HG02840 (cell line): Measurements from ENCODE around the gene MAP1LC3B2.

Experiments
- ATAC-seq: cut with Tn5 transposase; IDR thresholded peaks from one replicate; pipeline ENCODE4 v1.9.1; 2021; ENCODE audit warnings: mild to moderate bottlenecking, moderate library complexity, moderate number of reproducible peaks; ENCODE audit not compliant: unreplicated experiment, low FRiP score

The MAP1LC3B2 gene

GRCh38 chr12:116591855-116592637 is 32.9 kb downstream of the MAP1LC3B2 start:
- no peak for ATAC-seq

- no peak for ATAC-seq
These were observed 33.5 kb downstream of the MAP1LC3B2 start for GRCh38 chr12:116592731-116593130.

- no peak for ATAC-seq
These were observed 35.3 kb downstream of the MAP1LC3B2 start for GRCh38 chr12:116594325-116595038.

GRCh38 chr12:116595186-116595585 is 36.0 kb downstream of the MAP1LC3B2 start:
- ATAC-seq, result no peak

DNA sequence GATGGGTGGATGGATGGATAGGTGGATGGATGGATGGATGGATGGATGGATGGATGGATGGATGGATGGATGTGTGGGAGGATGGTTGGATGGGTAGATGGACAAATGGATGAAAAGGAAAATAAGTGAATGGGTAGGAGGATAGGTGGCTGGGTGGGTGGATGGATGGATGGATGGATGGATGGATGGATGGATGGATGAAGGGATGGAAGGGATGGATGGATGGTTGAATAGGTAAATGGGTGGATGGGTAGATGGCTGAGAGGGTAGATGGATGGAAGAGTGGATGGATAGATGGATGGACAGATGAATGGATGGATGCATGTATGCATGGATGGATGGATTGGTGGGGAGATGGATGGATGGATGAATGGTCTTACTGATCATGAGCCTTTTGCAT is 36.5 kb downstream of the MAP1LC3B2 start:
- ATAC-seq, result no peak

DNA sequence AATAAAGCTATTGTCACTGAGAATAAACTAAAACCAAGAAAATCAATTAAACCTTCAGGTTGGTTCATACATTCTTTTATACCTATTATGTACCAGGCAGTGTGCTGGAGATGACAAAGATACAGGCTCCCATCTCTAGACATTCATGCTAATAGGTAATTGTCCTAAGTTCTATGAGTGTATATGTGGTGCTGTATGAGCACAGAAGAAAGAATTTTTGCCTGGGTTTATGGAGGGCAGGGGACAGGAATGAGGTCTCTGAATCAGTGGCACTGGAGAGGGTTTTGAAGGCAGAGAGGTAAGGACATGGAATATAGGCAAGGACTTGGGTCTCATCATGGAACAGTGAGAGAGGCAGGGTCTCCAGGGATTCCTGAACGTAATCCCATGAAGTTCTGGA is 38.7 kb downstream of the MAP1LC3B2 start:
- ATAC-seq, result no peak

DNA sequence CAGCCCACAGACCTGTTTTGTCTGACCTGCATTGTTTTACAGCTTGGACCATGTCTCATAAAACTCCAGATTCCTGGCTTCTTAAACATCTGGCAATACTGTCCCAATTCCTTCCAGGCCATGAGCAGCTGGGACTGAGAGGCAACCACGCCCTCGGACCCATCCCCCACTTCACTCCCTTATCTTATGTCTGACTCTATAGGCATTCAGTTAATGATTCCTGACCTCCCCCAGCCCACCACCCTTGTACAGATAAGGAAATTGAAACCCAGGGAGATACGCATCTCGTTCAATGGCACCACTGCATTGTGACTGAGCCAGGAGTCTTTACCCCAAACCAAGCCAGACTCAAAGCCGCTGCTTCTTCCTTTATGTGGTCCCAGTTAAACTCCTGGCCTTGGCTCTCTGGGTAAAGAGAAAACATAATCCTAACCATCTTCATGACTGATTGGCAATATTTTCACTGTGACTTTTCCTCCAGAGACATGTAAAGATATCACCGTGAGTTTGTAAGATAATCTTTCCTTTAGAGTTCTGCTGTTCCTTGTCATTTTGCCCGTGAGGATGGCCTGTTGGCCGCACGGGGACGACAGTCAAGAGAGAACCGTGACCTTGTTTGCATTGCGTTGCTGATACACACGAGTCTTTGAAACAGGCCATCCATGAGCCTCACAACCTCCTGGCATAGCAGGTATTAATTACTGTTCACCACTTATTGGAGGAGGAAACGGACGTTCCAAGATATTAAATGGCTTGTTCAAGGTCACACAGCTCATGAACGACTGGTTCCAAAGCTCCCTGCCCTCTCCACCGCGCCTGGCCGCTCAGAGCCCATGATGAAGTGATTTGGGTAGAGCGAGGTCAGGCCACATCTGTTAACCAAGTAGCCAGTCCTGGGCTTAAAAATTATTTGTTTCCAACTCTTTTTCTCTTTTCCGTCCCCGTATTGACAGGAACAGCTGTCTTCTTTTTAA is 39.4 kb downstream of the MAP1LC3B2 start:
- no peak for ATAC-seq

DNA sequence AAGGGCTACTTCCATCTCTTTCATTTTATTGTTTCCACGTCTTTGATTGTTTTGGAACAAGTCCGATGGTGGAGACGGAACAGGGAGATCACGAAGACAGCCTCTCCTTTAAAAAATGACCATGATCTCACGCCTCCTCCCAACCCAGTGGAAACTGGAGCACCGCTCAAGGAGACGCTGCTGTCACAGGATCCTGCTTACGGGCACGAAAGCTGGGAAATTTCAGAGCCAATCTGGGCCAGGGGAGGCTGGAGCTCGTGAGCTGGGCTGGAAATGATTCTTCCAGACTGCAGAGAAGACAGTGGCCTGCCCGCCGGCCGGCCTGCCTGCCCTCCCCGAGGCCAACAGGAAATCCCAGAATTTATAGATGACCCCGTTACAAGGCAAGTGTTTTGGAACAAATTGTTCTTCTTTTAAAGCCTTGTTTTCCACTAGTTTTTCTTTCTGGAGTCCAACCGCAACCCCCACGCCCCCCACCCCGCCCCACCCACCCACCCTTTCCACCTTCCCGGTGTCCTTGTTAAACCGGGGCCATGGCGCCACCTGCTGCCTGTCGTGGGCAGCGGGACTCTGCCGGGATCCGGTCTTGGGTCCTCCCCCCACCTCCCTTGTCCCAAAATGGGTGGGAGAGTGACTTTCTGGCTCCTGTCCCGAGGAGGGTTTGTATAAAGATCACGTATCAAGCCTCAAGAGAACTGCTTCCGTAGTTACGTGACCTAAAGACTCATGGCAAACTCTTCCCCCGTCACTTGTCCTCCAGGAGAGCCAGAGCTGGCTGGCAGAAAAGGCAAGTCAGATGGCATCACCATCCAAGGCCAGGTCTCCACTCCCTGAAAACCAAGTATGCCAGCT is 40.3 kb downstream of the MAP1LC3B2 start:
- ATAC-seq, result no peak

- no peak for ATAC-seq
These were observed 42.1 kb downstream of the MAP1LC3B2 start for GRCh38 chr12:116600959-116601918.

GRCh38 chr12:116601933-116602810 is 43.0 kb downstream of the MAP1LC3B2 start:
- ATAC-seq, result no peak

DNA sequence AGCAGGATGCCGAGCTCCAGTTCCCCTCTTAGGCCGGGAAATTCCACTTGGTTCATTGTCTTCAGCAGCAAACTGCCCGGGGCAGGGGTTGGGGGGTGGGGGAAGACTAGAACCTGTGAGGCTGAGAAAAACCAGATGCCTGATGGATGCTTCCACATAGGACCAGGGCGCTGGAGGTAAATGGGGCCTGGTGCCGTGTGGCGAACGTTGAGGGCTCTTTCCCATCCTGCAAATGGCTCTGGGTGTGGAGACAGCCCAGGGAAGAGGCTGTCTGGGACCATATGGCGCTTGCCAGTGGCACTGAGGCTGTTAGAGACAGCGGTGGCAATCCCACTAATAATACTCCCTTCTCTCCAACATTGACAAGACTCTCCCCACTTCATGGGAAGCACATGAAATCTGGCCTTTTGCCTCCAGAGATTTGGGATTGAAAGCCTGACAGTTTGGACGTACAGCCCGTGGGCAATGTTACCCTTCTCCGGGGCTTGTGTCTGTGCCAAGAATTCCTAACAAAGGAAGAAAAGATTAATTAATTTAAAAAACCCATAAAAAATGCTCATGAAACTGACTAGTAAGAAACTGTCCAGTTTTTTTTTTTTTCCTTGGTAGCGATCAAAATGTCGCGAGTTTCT is 44.5 kb downstream of the MAP1LC3B2 start:
- ATAC-seq, result no peak

GRCh38 chr12:116604178-116604895 is 45.2 kb downstream of the MAP1LC3B2 start:
- no peak for ATAC-seq

- ATAC-seq, result no peak
These were observed 45.9 kb downstream of the MAP1LC3B2 start for GRCh38 chr12:116604951-116605641.

DNA sequence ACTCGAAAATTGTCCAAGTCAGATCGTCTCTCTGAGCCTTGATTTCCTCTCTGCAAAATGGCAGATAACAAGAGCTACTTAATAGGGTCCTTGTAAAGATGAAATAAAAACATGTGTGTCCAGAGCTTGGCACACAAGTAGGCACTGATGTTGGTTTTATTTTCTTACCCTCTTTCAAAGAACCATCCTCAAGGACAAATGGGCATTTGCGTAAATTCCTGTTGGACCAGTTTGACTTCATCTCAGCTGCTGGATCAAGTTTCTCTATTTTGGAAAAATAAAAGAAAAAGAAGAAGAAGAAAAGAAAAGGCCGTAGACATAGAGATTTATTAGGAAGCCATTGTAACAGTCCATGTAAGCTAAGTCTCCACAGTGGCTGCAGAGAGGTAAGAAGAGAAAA is 47.2 kb downstream of the MAP1LC3B2 start:
- no peak for ATAC-seq

GRCh38 chr12:116607039-116607438 is 47.9 kb downstream of the MAP1LC3B2 start:
- ATAC-seq, result no peak
